Karpas-422 (cell line): ENCODE results near the gene MOXD1. TPM values are rescaled to one million over a fixed set of nuclear protein-coding genes. Genes with fewer than 3 reads are reported as not detected.

Source experiments
- DNase-seq: peaks from one replicate; pipeline ENCODE4 v3.0.0-alpha.2; 2015
- H2AFZ ChIP-seq: fragments of 200-600 bp; sonication (generic); 2 replicates; pipeline ENCODE4 v1.6.1; 2014; ENCODE audit warnings: antibody characterized with exemption, low read length, mixed read lengths
- H3K27ac ChIP-seq: fragments of 200-600 bp; sonication (generic); 2 replicates; pipeline ENCODE4 v1.5.1; 2014; ENCODE audit warnings: mild to moderate bottlenecking, low read length, moderate library complexity
- H3K27me3 ChIP-seq: fragments of 200-600 bp; sonication (generic); 2 replicates; pipeline ENCODE4 v1.6.1; 2014; ENCODE audit warnings: low read length, mixed read lengths
- H3K36me3 ChIP-seq: fragments of 200-600 bp; sonication (generic); 2 replicates; pipeline ENCODE4 v1.6.1; 2014; ENCODE audit warnings: low read length, mixed read lengths; ENCODE audit not compliant: insufficient read depth
- H3K4me1 ChIP-seq: fragments of 200-600 bp; sonication (generic); 2 replicates; pipeline ENCODE4 v1.6.1; 2014; ENCODE audit warnings: mild to moderate bottlenecking, low read length, mixed read lengths
- H3K4me2 ChIP-seq: fragments of 200-600 bp; sonication (generic); 2 replicates; pipeline ENCODE4 v1.6.1; 2014; ENCODE audit warnings: low read length, low read depth, mild to moderate bottlenecking; ENCODE audit not compliant: poor library complexity, severe bottlenecking
- H3K4me3 ChIP-seq: fragments of 200-600 bp; sonication (generic); 2 replicates; pipeline ENCODE4 v1.5.1; 2014; ENCODE audit warnings: mild to moderate bottlenecking, antibody characterized with exemption, low read length, mixed read lengths
- H3K79me2 ChIP-seq: fragments of 200-600 bp; sonication (generic); 2 replicates; pipeline ENCODE4 v1.6.1; 2014; ENCODE audit warnings: mild to moderate bottlenecking, low read length, mixed read lengths
- H3K9ac ChIP-seq: fragments of 200-600 bp; sonication (generic); 2 replicates; pipeline ENCODE4 v1.6.0; 2014; ENCODE audit warnings: low read length
- H3K9me2 ChIP-seq: fragments of 200-600 bp; sonication (generic), shearing (Covaris generic); replicated peaks from 2 replicates; pipeline ENCODE4 v1.6.0; 2014; ENCODE audit warnings: mild to moderate bottlenecking, low read length, moderate library complexity; ENCODE audit not compliant: insufficient read depth
- H3K9me3 ChIP-seq: fragments of 300-700, 200-600 bp; sonication (generic); 2 replicates; pipeline ENCODE4 v1.6.1; 2014; ENCODE audit warnings: low read length, mixed read lengths
- H4K20me1 ChIP-seq: fragments of 200-600 bp; sonication (generic); 2 replicates; pipeline ENCODE4 v1.6.1; 2014; ENCODE audit warnings: mild to moderate bottlenecking, antibody characterized with exemption, low read length, low read depth; ENCODE audit not compliant: insufficient read depth
- total RNA-seq: library from RNA; depleted of rRNA; stranded (reverse); fragments of >200 nt; shearing (Covaris generic); gene quantifications from 2 replicates; pipeline ENCODE4 v1.2.3, GENCODE V29; 2014; ENCODE audit warnings: low replicate concordance; rRNA removed

Gene MOXD1
- total RNA-seq, 1 experiment from 2014 or later, result not detected

DNA sequence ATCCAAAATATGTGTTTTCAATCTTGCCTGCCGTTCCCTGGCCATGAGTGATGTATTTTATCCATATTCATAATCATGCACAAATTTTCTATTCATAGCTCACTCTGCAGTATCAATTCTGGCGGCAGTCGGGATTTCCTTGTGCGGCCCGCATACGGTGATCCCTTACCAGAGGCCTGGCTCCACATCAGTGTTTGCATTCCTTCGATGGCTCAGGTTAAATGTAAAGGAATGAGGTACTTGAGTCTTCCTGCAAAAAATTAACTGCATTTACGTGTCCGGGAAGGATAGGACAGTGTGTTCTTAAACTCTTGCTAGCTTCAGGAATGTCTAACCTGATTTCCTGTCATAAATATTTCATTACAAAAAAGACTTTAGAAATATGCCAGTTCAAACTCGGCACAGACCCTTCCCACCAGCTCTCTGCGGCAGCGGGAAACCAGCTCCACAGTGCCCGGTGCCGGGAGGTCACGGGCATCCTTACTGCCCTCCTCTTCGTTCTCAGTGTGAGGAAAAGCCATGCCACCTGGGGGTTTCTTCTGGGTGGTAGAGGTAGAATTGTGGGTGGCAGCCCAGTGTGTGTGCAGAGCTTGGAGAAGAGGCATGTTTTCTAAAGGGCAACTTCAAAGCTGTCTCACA is 154.5 kb downstream of the MOXD1 start:
- Histone ChIP-seq H4K20me1 (no peaks in the 10 kb centered on the region), H3K4me2 (no peak overlapping the region), H3K9me3 (no peaks in the 10 kb centered on the region), H3K4me3 (no peak overlapping the region), H3K27ac (no peak overlapping the region), H3K36me3 (no peaks in the 10 kb centered on the region), H3K27me3 (no peaks in the 10 kb centered on the region), H3K9me2 (no peaks in the 10 kb centered on the region), H3K9ac (no peak overlapping the region), H2AFZ (no peak overlapping the region), H3K79me2 (no peaks in the 10 kb centered on the region), H3K4me1 (no peaks in the 10 kb centered on the region)
- DNase-seq, result no peak

DNA sequence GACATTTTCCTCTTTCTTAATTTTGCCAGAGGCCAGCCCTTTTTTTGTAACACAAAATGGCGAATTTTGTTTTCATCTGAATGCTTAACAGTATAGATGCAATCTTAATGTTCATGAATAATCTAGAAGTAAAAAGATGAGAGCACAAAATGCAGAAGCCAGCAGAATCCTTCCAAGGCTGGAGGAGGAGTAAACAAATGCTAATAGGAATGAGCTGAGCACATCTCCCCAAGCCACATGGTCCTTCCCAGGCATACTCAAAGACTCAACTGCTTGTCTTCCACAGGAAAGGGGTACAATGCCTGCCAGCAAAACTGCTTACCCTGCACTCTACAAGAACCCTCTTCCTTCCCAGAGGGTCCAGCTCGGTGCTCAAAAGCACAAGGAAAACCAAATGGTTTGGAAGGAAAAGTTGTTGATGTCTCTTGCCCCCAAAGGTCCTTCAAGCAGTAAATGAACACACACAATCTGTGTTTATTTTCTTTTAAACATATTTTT is 155.1 kb downstream of the MOXD1 start:
- H3K79me2 ChIP-seq, result no peaks in the 10 kb centered on the region
- no peak for DNase-seq
- H3K4me2 ChIP-seq, result no peak overlapping the region
- H3K36me3 ChIP-seq, result no peaks in the 10 kb centered on the region
- no peaks in the 10 kb centered on the region for H3K4me1 ChIP-seq
- H3K27ac ChIP-seq, result no peak overlapping the region
- H3K9ac ChIP-seq, result no peak overlapping the region
- no peaks in the 10 kb centered on the region for H3K27me3 ChIP-seq
- no peak overlapping the region for H3K4me3 ChIP-seq
- no peaks in the 10 kb centered on the region for H3K9me2 ChIP-seq
- no peaks in the 10 kb centered on the region for H3K9me3 ChIP-seq
- no peak overlapping the region for H2AFZ ChIP-seq
- no peaks in the 10 kb centered on the region for H4K20me1 ChIP-seq

Other genes starting within 250 kb of the MOXD1 start
- gene STX7, start 111.6 kb upstream of the MOXD1 start, total RNA-seq, result 38.5 and 39.7 TPM in 2 replicates
- gene TAAR9, start 136.8 kb upstream of the MOXD1 start, total RNA-seq, result not detected in 2 replicates
- gene TAAR8, start 151.2 kb upstream of the MOXD1 start, total RNA-seq, result not detected in 2 replicates
- not detected in 2 replicates for gene TAAR6, start 168.8 kb upstream of the MOXD1 start, total RNA-seq
- not detected in 2 replicates for gene TAAR5, start 188.3 kb upstream of the MOXD1 start, total RNA-seq
- not detected in 2 replicates for gene TAAR2, start 222.8 kb upstream of the MOXD1 start, total RNA-seq